ENCODE results near the gene GALNT6.
A peak's percentile ranks its signal among the peaks of the same experiment; 100 is the strongest.

GRCh38 chr12:51391283-51392123 lies at the start of gene GALNT6:
- TF ChIP-seq POLR2A (IDR thresholded peaks at IDR 0.05) (peak in 1 of 2 donors; percentile 16), CTCF (IDR thresholded peaks at IDR 0.05) (no peak), POLR2AphosphoS5 (IDR thresholded peaks at IDR 0.05) (no peak)
